Activated CD8-positive, alpha-beta T cell treated with anti-CD3 and anti-CD28 coated beads, Interleukin-2, amount 10 ng/mL, durations not matched to agents 7 days and 5 days (primary cell): Measurements from ENCODE around the gene S100A3. TPM values are rescaled to one million over a fixed set of nuclear protein-coding genes. Genes with fewer than 3 reads are reported as not detected.
A peak's percentile ranks its signal among the peaks of the same experiment; 100 is the strongest.

Experiments
- ATAC-seq: fragments of 150-1000 bp; cut with Tn5 transposase; one replicate; pipeline ENCODE4 v1.10.0; 2021; ENCODE audit warnings: moderate library complexity
- CTCF ChIA-PET: fragments of 350-600 bp; sonication (Branson Sonifier 250); formaldehyde crosslinking; loops from one replicate; lab custom pipeline; 2021; ENCODE audit warnings: antibody characterized with exemption; lab: Charles Lee
- POLR2A ChIA-PET: fragments of 350-600 bp; sonication (Branson Sonifier 250); formaldehyde crosslinking; loops from one replicate; lab custom pipeline; 2021; ENCODE audit warnings: antibody characterized with exemption; lab: Charles Lee
- DNase-seq: peaks from one replicate; pipeline ENCODE4 v3.0.0-alpha.2; 2020
- H3K27ac Mint-ChIP-seq: one replicate; pipeline ENCODE4 v1.8.0; 2021; ENCODE audit warnings: mild to moderate bottlenecking, mixed read lengths
- H3K27me3 Mint-ChIP-seq: one replicate; pipeline ENCODE4 v1.8.0; 2021; ENCODE audit warnings: low read depth, mixed read lengths
- H3K36me3 Mint-ChIP-seq: one replicate; pipeline ENCODE4 v1.8.0; 2021; ENCODE audit warnings: low read depth, mixed read lengths
- H3K4me1 Mint-ChIP-seq: one replicate; pipeline ENCODE4 v1.8.0; 2021; ENCODE audit warnings: low read depth, mixed read lengths
- H3K4me3 Mint-ChIP-seq: one replicate; pipeline ENCODE4 v1.8.0; 2021; ENCODE audit warnings: mild to moderate bottlenecking, mixed read lengths
- H3K9me3 Mint-ChIP-seq: one replicate; pipeline ENCODE4 v1.8.0; 2022; ENCODE audit warnings: mixed read lengths; ENCODE audit not compliant: insufficient read depth
- total RNA-seq, 2 experiments: library from RNA; stranded (reverse); gene quantifications; one replicate each; pipeline ENCODE4 v1.2.3, GENCODE V29; 2021

S100A3 gene
- total RNA-seq, 2 experiments from 2014 or later: not detected

- no peak overlapping the region for H3K27ac Mint-ChIP-seq
- ChIA-PET POLR2A (no interaction called here), CTCF (interaction anchor here (1.7 to 13.7 kb wide), 3 partner anchors 14 to 37 kb away, joined by 7 to 185 read pairs (median 33); partner anchors contain the start of gene S100A6)
- peaks cover 3% of the 10 kb centered on the region for H3K27me3 Mint-ChIP-seq
- ATAC-seq: no peak
- no peak for DNase-seq
- H3K9me3 Mint-ChIP-seq: no peaks in the 10 kb centered on the region
- peaks cover 60% of the 10 kb centered on the region for H3K4me1 Mint-ChIP-seq
- no peak overlapping the region for H3K4me3 Mint-ChIP-seq
- peaks cover 27% of the 10 kb centered on the region for H3K36me3 Mint-ChIP-seq
Measured at GRCh38 chr1:153547560-153548551, 1.2 kb downstream of the S100A3 start.

DNA sequence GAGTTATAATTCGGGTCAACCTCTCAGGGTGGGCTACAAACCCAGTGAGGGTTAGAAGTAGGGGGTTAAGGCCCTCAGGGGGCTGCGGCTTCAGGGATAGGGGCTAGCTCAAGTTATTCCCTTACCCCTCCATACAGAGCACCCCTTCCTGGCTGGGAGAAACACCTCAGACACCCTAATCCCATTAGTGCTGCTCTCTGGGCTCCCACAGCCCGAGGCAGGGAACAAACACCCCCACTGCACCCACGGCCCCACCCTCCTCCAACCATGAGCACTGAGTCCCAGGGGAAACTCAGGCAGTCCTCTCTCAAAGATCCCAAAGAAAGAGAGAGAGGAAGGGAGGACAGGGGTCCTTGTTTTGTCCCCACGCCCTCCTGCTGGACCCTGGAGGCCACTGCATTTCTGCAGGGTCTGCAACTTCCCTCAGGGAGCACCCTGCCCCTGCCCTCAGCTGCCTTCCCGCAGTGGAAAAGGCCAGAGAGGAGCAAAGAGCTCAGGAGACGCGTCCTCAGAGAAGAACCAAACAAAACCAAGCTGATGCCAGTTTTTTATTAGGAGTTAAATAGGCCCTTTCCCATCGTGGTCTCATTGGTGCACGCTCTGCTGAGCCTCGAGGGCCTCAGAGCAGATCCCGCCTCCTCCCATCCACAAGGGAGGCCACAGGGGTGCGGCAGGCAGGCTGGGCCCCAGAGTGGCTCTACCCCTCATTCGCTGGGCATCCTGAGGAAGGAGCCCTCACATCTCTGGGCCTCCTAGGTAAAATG is 2.1 kb downstream of the S100A3 start:
- Mint-ChIP-seq H3K27ac (peak overlapping the region; percentile 97), H3K27me3 (peaks cover 3% of the 10 kb centered on the region), H3K9me3 (no peaks in the 10 kb centered on the region), H3K4me3 (no peak overlapping the region), H3K36me3 (peaks cover 32% of the 10 kb centered on the region), H3K4me1 (peaks cover 69% of the 10 kb centered on the region)
- CTCF ChIA-PET: interaction anchor here (1.0 to 13.7 kb wide), 5 partner anchors 13 to 52 kb away, joined by 3 to 185 read pairs (median 23); partner anchors contain the start of gene S100A6
- DNase-seq: no peak
- POLR2A ChIA-PET: interaction anchor here (1.5 to 4.5 kb wide), 4 partner anchors 12 to 87 kb away, joined by 3 to 89 read pairs (median 23); partner anchors contain the start of genes CHTOP, S100A2 and S100A6
- ATAC-seq: no peak

- POLR2A ChIA-PET: interaction anchor here (1.3 to 4.5 kb wide), 9 partner anchors 8 to 88 kb away, joined by 3 to 89 read pairs (median 5); partner anchors contain the start of genes CHTOP, S100A14, S100A2 and S100A6
- DNase-seq: no peak
- Mint-ChIP-seq H3K27ac (peak overlapping the region; percentile 97), H3K27me3 (peaks cover 3% of the 10 kb centered on the region), H3K36me3 (peaks cover 36% of the 10 kb centered on the region), H3K4me3 (peak overlapping the region; percentile 93), H3K9me3 (no peaks in the 10 kb centered on the region), H3K4me1 (peaks cover 75% of the 10 kb centered on the region)
- CTCF ChIA-PET: interaction anchor here (1.0 to 13.7 kb wide), 7 partner anchors 10 to 51 kb away, joined by 3 to 185 read pairs (median 12); partner anchors contain the start of gene S100A6
- ATAC-seq: no peak
Measured at GRCh38 chr1:153546371-153546770, 2.7 kb downstream of the S100A3 start.

GRCh38 chr1:153545067-153546055 is 3.7 kb downstream of the S100A3 start, which contains the start of gene S100A4:
S100A4 (minus strand) TSS chr1:153545806; CDS start chr1:153544794, 1,012 bp downstream.
- no peaks in the 10 kb centered on the region for H3K9me3 Mint-ChIP-seq
- peaks cover 83% of the 10 kb centered on the region for H3K4me1 Mint-ChIP-seq
- ATAC-seq (peak; percentile 84), DNase-seq (peak; percentile 95)
- peaks cover 3% of the 10 kb centered on the region for H3K27me3 Mint-ChIP-seq
- POLR2A ChIA-PET: interaction anchor here (0.6 to 4.5 kb wide), 16 partner anchors 8 to 103 kb away, joined by 3 to 89 read pairs (median 4); partner anchors contain the start of genes CHTOP, S100A14, S100A2 and S100A6
- CTCF ChIA-PET: interaction anchor here (0.9 to 13.7 kb wide), 12 partner anchors 9 to 89 kb away, joined by 3 to 185 read pairs (median 8); partner anchors contain the start of genes S100A13 and S100A6
- peak within 1 kb of the TSS; percentile 97 for H3K27ac Mint-ChIP-seq
- H3K36me3 Mint-ChIP-seq: peaks cover 43% of the 10 kb centered on the region
- peak within 1 kb of the TSS; percentile 93 for H3K4me3 Mint-ChIP-seq

- H3K4me3 Mint-ChIP-seq: peak overlapping the region; percentile 93
- peaks cover 91% of the 10 kb centered on the region for H3K4me1 Mint-ChIP-seq
- peak overlapping the region; percentile 97 for H3K27ac Mint-ChIP-seq
- ChIA-PET POLR2A (interaction anchor here (0.6 to 4.5 kb wide), 14 partner anchors 9 to 192 kb away, joined by 3 to 89 read pairs (median 4); partner anchors contain the start of genes CHTOP, S100A14, S100A2 and S100A6), CTCF (interaction anchor here (1.2 to 13.7 kb wide), 11 partner anchors 10 to 90 kb away, joined by 4 to 185 read pairs (median 8); partner anchors contain the start of gene S100A6)
- no peaks in the 10 kb centered on the region for H3K27me3 Mint-ChIP-seq
- DNase-seq: no peak
- H3K36me3 Mint-ChIP-seq: peaks cover 45% of the 10 kb centered on the region
- no peak for ATAC-seq
- no peaks in the 10 kb centered on the region for H3K9me3 Mint-ChIP-seq
Measured at GRCh38 chr1:153544453-153545066, 4.5 kb downstream of the S100A3 start.

DNA sequence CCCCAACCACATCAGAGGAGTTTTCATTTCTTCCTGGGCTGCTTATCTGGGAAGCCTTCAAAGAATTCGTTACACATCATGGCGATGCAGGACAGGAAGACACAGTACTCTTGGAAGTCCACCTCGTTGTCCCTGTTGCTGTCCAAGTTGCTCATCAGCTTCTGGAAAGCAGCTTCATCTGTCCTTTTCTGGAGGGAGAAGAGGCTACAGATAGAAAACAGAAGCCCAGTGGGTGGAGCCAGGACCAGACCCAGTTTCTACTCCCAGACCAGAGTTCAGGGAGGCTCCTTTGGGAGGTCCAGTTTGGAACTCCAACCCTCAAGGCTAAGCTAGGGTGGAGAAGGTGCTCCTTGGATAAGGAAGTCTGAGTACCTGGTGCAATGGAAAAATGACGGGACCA is 5.3 kb downstream of the S100A3 start:
- ATAC-seq (no peak), DNase-seq (no peak)
- Mint-ChIP-seq H3K9me3 (no peaks in the 10 kb centered on the region), H3K36me3 (peaks cover 47% of the 10 kb centered on the region), H3K4me3 (peak overlapping the region; percentile 93), H3K4me1 (peaks cover 89% of the 10 kb centered on the region), H3K27ac (peak overlapping the region; percentile 97), H3K27me3 (no peaks in the 10 kb centered on the region)
- CTCF ChIA-PET: interaction anchor here (2.8 to 13.7 kb wide), 4 partner anchors 10 to 33 kb away, joined by 12 to 185 read pairs (median 28); partner anchors contain the start of gene S100A6
- POLR2A ChIA-PET: interaction anchor here (0.8 to 4.5 kb wide), 5 partner anchors 9 to 191 kb away, joined by 3 to 89 read pairs (median 8); partner anchors contain the start of genes CHTOP and S100A6

DNA sequence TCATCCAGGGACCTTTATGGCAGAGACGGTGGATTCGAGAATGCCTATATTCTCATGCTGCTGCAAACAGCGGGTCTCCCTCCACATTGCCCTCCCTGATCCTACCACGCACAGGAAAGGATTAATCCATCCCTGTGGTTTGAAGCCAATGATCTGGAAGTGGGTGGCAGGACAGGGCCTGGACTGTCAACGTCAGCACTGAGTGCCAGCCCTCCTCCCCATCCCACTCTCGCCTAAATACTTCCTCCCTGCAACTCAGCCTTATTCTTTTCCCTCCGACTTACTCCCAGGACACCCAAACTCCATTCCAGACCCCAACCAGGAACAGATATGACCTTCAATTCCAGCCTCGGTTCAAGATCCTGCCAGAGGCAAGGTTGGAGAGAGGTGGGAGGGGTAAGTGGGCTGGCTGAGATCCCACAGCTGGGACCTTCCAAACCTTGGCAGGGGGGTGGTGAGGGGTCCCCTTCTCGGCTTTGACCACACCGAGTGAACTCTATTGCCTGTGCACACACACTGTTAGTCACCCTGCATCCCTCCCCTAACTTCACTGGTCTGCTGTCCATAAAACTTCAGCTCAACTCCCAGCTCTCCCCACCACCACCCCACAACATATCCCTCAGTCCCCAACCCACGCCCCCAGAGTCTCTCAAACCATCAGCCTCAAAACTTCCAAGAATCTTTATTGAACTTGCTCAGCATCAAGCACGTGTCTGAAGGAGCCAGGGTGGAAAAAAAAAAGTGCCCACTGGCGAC is 5.9 kb downstream of the S100A3 start:
- ChIA-PET CTCF (interaction anchor here (3.9 to 13.7 kb wide), 3 partner anchors 9 to 33 kb away, joined by 23 to 185 read pairs (median 33); partner anchors contain the start of gene S100A6), POLR2A (interaction anchor here (1.2 to 4.5 kb wide), 3 partner anchors 8 to 91 kb away, joined by 4 to 89 read pairs (median 30); partner anchors contain the start of genes CHTOP and S100A6)
- Mint-ChIP-seq H3K27ac (peak overlapping the region; percentile 92), H3K36me3 (peaks cover 47% of the 10 kb centered on the region), H3K4me1 (peaks cover 88% of the 10 kb centered on the region), H3K27me3 (no peaks in the 10 kb centered on the region), H3K4me3 (peak overlapping the region; percentile 93), H3K9me3 (no peaks in the 10 kb centered on the region)
- no peak for DNase-seq
- no peak for ATAC-seq

DNA sequence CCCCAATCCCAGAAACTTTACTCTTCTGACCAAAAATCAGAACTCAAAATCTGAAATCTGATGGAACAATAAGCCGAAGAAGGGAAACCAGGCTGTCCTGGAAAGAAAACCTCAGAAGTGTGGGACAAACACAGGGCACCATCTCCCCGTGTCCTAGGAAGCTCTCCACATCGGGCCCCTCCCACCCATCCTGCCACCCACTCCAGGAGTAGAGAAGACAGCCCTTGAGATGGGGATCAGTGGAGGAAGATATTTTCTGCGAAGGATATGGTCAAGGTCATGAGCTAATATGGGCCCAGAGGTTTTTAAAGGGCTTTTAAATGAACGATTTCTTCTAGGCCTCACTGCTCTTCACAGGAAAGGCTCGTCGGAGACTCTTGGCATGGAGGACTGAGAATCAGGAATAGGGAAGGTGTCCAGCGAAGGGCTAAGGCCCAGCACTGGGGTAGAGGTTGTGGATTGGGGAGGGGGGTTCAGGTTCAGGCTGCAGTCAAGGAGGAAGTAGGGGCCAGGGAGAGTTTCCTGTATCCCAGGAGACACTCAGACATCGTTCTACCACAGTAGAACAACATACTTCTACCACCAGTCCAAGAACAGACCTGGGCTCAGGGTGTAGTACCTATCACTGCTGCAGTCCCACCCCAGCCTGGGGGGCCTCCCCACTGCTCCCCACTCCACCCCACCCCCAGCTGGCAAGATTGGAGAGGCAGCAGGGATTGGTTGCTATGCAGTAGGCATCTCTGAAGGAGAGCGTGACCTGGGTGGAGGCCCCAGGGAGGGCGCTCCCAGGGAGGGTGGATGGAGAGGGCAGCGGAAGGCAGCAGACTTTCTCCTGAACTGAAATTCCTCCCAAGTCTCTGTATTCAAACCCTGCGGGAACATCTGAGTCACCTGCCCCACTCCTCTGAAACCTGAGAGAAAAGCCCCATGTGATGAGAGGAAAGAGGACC is 7.1 kb downstream of the S100A3 start:
- ATAC-seq: no peak
- Mint-ChIP-seq H3K27me3 (no peaks in the 10 kb centered on the region), H3K36me3 (peaks cover 47% of the 10 kb centered on the region), H3K4me3 (no peak overlapping the region), H3K27ac (peak overlapping the region; percentile 92), H3K9me3 (no peaks in the 10 kb centered on the region), H3K4me1 (peaks cover 91% of the 10 kb centered on the region)
- POLR2A ChIA-PET: interaction anchor here (2.8 kb wide), 1 partner anchor 10 kb away, joined by 12 read pairs; no protein-coding TSS in a partner anchor
- CTCF ChIA-PET: interaction anchor here (0.6 to 13.7 kb wide), 7 partner anchors 8 to 31 kb away, joined by 3 to 185 read pairs (median 22); partner anchors contain the start of genes S100A2 and S100A6
- DNase-seq: no peak
